GM19438 (cell line): ENCODE data around the gene POTEI.
"Not testable (repeated sequence)": the region's sequence is repeated elsewhere in the genome, so short reads cannot be mapped to it uniquely, and the experiment has no call there.

Source experiments
- ATAC-seq: cut with Tn5 transposase; IDR thresholded peaks from one replicate; pipeline ENCODE4 v1.9.1; 2021; ENCODE audit warnings: low read depth; ENCODE audit not compliant: unreplicated experiment

The POTEI gene

GRCh38 chr2:130509228-130509627 is at the start of gene POTEI:
TSS of gene POTEI (minus strand) at chr2:130509328. CDS start at chr2:130509235, 93 bp downstream.
- not testable (repeated sequence) for ATAC-seq

GRCh38 chr2:130556441-130556840 is 47.3 kb upstream of the POTEI start:
- ATAC-seq: not testable (repeated sequence)

DNA sequence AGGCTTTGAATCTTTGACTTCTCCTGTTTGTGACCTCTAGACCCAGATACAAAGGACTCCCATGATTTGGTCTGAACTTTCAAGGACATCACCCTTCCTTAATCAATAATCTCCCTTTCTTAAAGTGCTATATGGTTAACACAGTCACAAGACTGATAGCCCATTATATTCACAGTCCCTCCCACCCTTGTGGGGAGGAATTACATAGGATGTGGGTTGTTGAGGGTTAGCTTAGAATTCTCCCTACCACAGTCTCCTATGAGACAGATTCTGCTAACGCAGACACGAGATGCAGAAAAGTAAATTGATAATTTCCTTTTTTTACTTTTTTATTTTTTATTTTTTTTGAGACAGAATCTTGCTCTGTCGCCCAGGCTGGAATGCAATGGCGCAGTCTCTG is 45.0 kb upstream of the POTEI start:
- ATAC-seq: not testable (repeated sequence)

GRCh38 chr2:130549475-130549874 is 40.3 kb upstream of the POTEI start:
- ATAC-seq: not testable (repeated sequence)

GRCh38 chr2:130548418-130548817 is 39.3 kb upstream of the POTEI start:
- ATAC-seq: not testable (repeated sequence)

DNA sequence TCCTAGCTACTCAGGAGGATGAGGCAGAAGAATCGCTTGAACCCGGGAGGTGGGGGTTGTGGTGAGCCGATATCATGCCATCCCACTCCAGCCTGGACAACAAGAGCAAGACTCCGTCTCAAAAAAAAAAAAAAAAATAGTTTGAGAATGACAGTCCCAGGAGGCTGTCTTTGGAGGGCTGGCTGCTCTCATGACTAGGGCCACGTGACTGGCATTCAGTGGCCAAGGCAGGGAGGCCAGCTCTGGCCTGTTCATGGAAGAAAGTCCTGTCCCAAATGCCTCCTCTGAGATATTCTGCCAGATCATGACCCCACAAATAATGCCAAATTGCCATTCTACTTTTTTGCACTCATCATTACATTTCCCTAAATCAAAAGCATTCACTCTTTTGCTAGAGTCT is 35.9 kb upstream of the POTEI start:
- ATAC-seq: not testable (repeated sequence)

DNA sequence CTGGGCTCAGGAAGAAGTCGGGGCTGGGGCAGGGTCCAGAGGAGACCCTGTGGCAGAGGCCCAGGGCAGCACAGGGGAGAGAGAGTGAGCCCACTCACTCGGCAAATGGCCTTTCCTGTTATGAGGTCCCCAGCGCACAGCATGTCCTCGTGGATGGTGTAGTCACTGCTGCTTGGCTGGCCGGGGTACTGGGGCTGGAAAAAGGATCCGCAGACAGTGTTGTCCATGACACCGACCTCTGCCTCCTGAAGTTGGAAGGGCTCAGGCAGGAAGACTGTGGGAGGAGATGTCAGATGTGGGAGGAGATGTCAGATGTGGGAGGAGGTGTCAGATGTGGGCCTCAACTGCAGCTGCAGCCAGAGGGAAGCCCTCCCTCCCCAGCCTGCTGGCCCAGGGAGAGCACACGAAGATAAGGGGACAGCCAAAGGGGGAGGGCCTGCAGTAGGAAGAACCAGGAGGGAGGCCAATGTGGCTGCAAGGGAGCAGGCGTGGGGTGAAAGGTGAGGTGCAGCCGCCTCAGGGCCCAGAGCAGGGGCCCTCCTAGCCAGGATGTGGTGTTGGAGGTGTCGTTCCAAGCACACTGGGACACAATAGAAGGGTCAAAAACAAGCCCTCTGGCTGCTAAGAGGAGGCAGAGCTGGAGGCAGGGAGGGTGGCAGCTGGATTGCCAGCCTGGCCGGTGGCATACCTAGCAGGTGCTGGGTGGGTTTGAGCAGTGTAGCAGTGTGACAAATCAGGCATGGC is 34.8 kb upstream of the POTEI start:
- not testable (repeated sequence) for ATAC-seq

DNA sequence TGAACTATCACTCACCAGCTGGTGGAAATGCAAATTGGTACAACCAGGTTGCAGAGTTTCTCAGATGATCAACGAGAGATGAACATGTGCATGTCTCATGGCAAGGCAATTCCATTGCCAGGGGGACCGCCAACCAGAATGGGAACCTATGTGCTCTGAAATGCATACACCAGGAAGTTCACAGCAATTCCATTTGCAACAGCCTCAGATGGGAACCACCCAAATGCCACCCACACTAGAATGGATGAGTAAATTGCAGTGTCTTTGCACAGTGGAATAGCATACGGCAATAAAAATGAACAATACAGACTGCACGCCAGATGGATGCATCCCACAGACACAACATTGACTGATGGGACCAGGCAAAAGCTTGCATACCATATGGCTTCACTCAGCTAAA is 33.7 kb upstream of the POTEI start:
- not testable (repeated sequence) for ATAC-seq

DNA sequence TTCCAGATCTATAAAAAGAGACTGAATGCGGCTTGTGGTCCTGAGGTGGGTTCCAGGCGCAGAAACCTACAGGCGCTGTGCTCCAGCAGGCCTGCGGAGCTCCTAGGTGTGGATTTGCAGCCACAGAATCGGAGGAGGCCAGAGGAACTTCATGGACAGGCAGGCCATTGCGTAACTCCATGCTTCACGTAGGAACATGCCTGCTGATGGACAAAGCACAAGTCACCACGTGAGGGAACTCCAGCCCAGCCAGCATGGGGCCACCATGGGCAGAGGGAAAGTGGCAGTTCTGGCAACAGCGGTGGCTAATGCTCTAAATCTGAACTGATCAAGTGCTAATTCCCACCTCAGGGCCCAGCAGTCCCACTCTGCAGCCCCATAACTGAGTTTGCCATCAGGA is 29.1 kb upstream of the POTEI start:
- ATAC-seq: not testable (repeated sequence)

DNA sequence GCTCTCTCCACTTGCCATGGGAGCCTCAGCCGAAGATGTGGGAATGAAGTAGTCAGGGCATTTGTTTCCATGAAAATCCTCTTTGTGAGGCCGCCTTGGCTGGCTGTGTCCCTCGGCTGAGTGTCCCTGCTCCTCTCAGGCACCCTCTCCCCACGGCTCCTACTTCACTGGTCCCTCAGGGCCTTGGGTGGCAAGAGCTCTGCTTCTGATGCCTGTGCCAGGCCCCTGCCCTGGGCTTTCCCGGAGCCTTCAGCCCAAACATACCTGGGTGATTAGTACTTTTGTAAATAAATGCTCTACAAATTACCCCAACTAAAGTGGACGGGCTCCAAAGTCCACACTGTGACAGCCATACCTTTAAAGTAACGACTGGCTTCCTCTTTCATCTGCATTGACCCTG is 27.5 kb upstream of the POTEI start:
- not testable (repeated sequence) for ATAC-seq

DNA sequence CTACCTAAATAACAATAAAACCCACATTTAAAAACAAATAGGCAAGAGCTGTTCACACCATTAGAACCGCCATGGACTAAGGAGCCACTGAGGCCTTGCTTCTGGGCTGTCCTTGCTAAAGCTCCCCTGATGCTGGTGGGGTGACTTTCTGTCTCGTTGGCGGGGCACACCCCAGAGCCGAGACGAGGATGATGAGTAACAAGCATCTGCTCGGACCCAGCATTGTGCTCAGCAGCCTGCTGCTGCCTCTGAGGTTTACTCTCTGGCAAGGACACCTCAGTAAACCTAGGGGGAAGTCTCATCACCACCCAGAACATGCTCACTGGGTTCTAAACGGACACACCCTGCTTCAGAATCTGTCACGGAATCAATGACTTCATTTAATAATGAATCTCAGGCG is 22.5 kb upstream of the POTEI start:
- ATAC-seq: not testable (repeated sequence)

GRCh38 chr2:130531225-130531624 is 22.1 kb upstream of the POTEI start:
- ATAC-seq: not testable (repeated sequence)

GRCh38 chr2:130530212-130530611 is 21.1 kb upstream of the POTEI start:
- not testable (repeated sequence) for ATAC-seq

GRCh38 chr2:130529545-130529944 is 20.4 kb upstream of the POTEI start:
- not testable (repeated sequence) for ATAC-seq

- not testable (repeated sequence) for ATAC-seq
Observed at GRCh38 chr2:130527365-130527967, 18.3 kb upstream of the POTEI start.

GRCh38 chr2:130522390-130522789 is 13.3 kb upstream of the POTEI start:
- ATAC-seq: not testable (repeated sequence)

GRCh38 chr2:130520992-130521391 is 11.9 kb upstream of the POTEI start, which contains the start of gene CFC1B:
TSS of gene CFC1B (plus strand) at chr2:130521222. CDS start at chr2:130521485, 263 bp downstream.
- not testable (repeated sequence) for ATAC-seq

- ATAC-seq: not testable (repeated sequence)
Observed at GRCh38 chr2:130518516-130519106, 9.5 kb upstream of the POTEI start.

DNA sequence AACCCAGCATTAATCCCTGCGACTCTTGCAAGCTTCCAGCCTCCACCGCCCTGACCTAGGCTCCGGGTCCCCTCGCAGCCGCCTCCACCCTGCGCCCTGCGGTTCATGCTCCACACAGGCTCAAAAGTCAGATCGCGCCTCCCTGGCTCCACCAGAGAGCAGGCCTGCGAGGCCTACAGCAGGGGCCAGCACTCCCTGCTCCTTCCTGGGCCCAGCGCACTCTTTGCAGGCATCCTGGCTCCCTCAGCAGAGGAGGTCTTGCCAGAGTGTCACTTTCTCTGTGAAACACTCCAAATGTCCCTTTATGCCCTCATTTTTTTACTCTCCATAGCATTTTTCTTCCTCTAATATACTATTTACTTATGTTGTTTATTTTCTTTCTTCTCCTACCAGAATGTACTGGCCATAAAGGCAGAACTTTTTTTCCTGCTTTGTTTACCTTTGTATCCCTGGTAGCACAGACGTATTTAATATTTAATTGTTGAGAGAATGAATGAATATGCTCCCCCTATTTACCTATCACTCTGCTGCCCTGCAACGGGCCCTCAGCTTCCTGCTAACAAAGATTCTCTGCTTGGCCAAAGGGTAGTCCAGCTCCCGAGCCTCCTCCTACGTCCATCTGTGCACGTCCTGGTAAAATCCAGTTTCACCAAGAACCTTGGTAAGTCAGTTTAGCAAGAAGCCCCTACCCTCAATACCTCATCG is 2.8 kb upstream of the POTEI start:
- ATAC-seq: not testable (repeated sequence)

- ATAC-seq: not testable (repeated sequence)
Observed at GRCh38 chr2:130510807-130511746, 1.9 kb upstream of the POTEI start.
